ENCODE data around the gene TSPAN9. TPM values are rescaled to one million over a fixed set of nuclear protein-coding genes. Genes with fewer than 3 reads are reported as not detected.

The TSPAN9 gene
- total and polyA plus RNA-seq, 2 of the 4 experiments (the other 2 are of a cell fraction), result 17.7 to 39.1 TPM

- H3K27me3 ChIP-seq (ENCODE audit: control insufficient read depth, insufficient read depth, low read length), result no peaks in the 10 kb centered on the region; the same call in 1 of the 2 replicates
- no peak overlapping the region for H3K9ac ChIP-seq (ENCODE audit: low read depth, low read length)
- H4K20me1 ChIP-seq (ENCODE audit: insufficient read depth, low read length), result peaks cover 15% of the 10 kb centered on the region
- H2BK15ac ChIP-seq (ENCODE audit: low read depth, low read length), result no peak overlapping the region
- H2BK20ac ChIP-seq (ENCODE audit: low read depth, low read length), result no peak overlapping the region
- no TSS peak for BruUV-seq (replicated peaks)
- ATAC-seq (ENCODE audit: low read depth) (no peak), DNase-seq (no peak)
- intact Hi-C loops (cut with micrococcal nuclease), result no loop called here
- no peak overlapping the region for H2AK5ac ChIP-seq (ENCODE audit: low read depth, low read length)
- dilution Hi-C loops (cut with HindIII; ENCODE audit: low sequenced_read_pairs, unreplicated experiment), result no loop called here
- H2BK5ac ChIP-seq (ENCODE audit: low read depth, low read length, poor library complexity, severe bottlenecking), result no peak overlapping the region
- no peak overlapping the region for H4K91ac ChIP-seq (ENCODE audit: insufficient read depth, low read depth, low read length)
- H3K14ac ChIP-seq (replicated peaks; ENCODE audit: low read depth, low read length), result no peak overlapping the region
- H3K79me1 ChIP-seq (ENCODE audit: low read depth in 1 of 2, low read length in 2 of 2), result no peaks in the 10 kb centered on the region
- ChIA-PET POLR2A (ENCODE audit: unreplicated experiment) (no interaction called here), CTCF (interaction anchor here (1.0 kb wide), 1 partner anchor 112 kb away, joined by 3 read pairs; no protein-coding TSS in a partner anchor)
- no peak overlapping the region for H3K56ac ChIP-seq (ENCODE audit: extremely low read depth, insufficient read depth, low read length)
- no peaks in the 10 kb centered on the region for H3K36me3 ChIP-seq (ENCODE audit: control insufficient read depth, insufficient read depth, low read length)
- no peak overlapping the region for H3K4me3 ChIP-seq (ENCODE audit: insufficient read depth, low read depth, low read length)
- no peak overlapping the region for H4K8ac ChIP-seq (ENCODE audit: low read depth in 2 of 2, low read length in 2 of 2)
- in situ Hi-C loops (cut with MboI; ENCODE audit: low sequenced_read_pairs), result loop anchor here (5.0 kb wide), 1 partner anchor 134 kb away; no protein-coding TSS in a partner anchor
- no peak overlapping the region for H3K4me2 ChIP-seq (ENCODE audit: low read depth, low read length)
- no peak for TF ChIP-seq MAZ (IDR thresholded peaks at IDR 0.05; ENCODE audit: borderline replicate concordance, low read depth, low read length)
- TF ChIP-seq USF2 (IDR thresholded peaks at IDR 0.05; ENCODE audit: low read depth, low read length), result no peak
- no peak for TF ChIP-seq FOS (IDR thresholded peaks at IDR 0.05; ENCODE audit: low read depth, low read length)
- H3K9me3 ChIP-seq (ENCODE audit: control insufficient read depth, insufficient read depth, low read length), result no peaks in the 10 kb centered on the region
- H3K4ac ChIP-seq (ENCODE audit: low read depth, low read length), result no peak overlapping the region
- WGBS, 2 experiments (ENCODE audit: extremely low coverage in 2 of 2, insufficient read length in 1 of 2), result no CpG with 5 or more reads among the region's 6 CpGs
- no peak overlapping the region for H4K5ac ChIP-seq (ENCODE audit: low read depth, low read length)
- no peak overlapping the region for H2AK9ac ChIP-seq (replicated peaks; ENCODE audit: low read depth, low read length, poor library complexity)
- no peak overlapping the region for H3K18ac ChIP-seq (ENCODE audit: low read depth, low read length)
- H2BK120ac ChIP-seq (ENCODE audit: low read depth, low read length), result no peak overlapping the region
- H3K23ac ChIP-seq (ENCODE audit: low read depth, low read length), result no peak overlapping the region
- no peak overlapping the region for H2AFZ ChIP-seq (replicated peaks; ENCODE audit: low read length, poor library complexity)
- H3K9me1 ChIP-seq (ENCODE audit: insufficient read depth, low read length), result no peaks in the 10 kb centered on the region
- H3K27ac ChIP-seq (ENCODE audit: insufficient read depth, low read length), result no peak overlapping the region
- 0 out of 2 replicates have a peak, but pooled peaks cover 2% of the 10 kb centered on the region for H3K4me1 ChIP-seq (ENCODE audit: control insufficient read depth, insufficient read depth, low read length)
Observed at GRCh38 chr12:3271639-3272038, 194.5 kb downstream of the TSPAN9 start.
